ENCODE results near the gene ANGPT4.

Gene ANGPT4

GRCh38 chr20:856361-856775, 59.8 kb downstream of the ANGPT4 start:
- no peaks in the 10 kb centered on the region for H3K27me3 ChIP-seq (ENCODE audit: insufficient read depth, low read length)
- no peak overlapping the region for H3K4me3 ChIP-seq (ENCODE audit: low read depth, low read length, poor library complexity, severe bottlenecking)
- H3K27ac ChIP-seq (ENCODE audit: low read depth, low read length, poor library complexity, severe bottlenecking), result no peak overlapping the region
- TF ChIP-seq EZH2 (IDR thresholded peaks at IDR 0.05; ENCODE audit: borderline replicate concordance, low read length) (no peak), CTCF (IDR thresholded peaks at IDR 0.05; ENCODE audit: low read length) (no peak)
- no peak overlapping the region for H3K4me2 ChIP-seq (ENCODE audit: low read length)
- H3F3A ChIP-seq (ENCODE audit: insufficient read depth, low read length), result no peaks in the 10 kb centered on the region
- no peaks in the 10 kb centered on the region for H4K20me1 ChIP-seq (ENCODE audit: insufficient read depth, low read length)
- H3K9me2 ChIP-seq (ENCODE audit: low read depth, low read length), result no peaks in the 10 kb centered on the region
- H3K4me1 ChIP-seq (ENCODE audit: insufficient read depth, low read length, severe bottlenecking), result no peaks in the 10 kb centered on the region
- no peak overlapping the region for H3K9ac ChIP-seq (ENCODE audit: low read length)
- no peak overlapping the region for H2AFZ ChIP-seq (ENCODE audit: low read length)
- no peaks in the 10 kb centered on the region for H3K36me3 ChIP-seq (ENCODE audit: insufficient read depth, low read length)
- H3K9me3 ChIP-seq (ENCODE audit: low read length), result no peaks in the 10 kb centered on the region
- no peaks in the 10 kb centered on the region for H3K79me2 ChIP-seq (ENCODE audit: insufficient read depth, low read length)

GRCh38 chr20:855466-856360, 60.4 kb downstream of the ANGPT4 start:
- H3K27ac ChIP-seq (ENCODE audit: low read depth, low read length, poor library complexity, severe bottlenecking), result no peak overlapping the region
- no peak overlapping the region for H2AFZ ChIP-seq (ENCODE audit: low read length)
- no peaks in the 10 kb centered on the region for H3K36me3 ChIP-seq (ENCODE audit: insufficient read depth, low read length)
- no peak overlapping the region for H3K4me2 ChIP-seq (ENCODE audit: low read length)
- no peaks in the 10 kb centered on the region for H4K20me1 ChIP-seq (ENCODE audit: insufficient read depth, low read length)
- no peaks in the 10 kb centered on the region for H3K9me2 ChIP-seq (ENCODE audit: low read depth, low read length)
- no peak for TF ChIP-seq CTCF (IDR thresholded peaks at IDR 0.05; ENCODE audit: low read length)
- TF ChIP-seq EZH2 (IDR thresholded peaks at IDR 0.05; ENCODE audit: borderline replicate concordance, low read length), result no peak
- H3K9ac ChIP-seq (ENCODE audit: low read length), result no peak overlapping the region
- no peaks in the 10 kb centered on the region for H3F3A ChIP-seq (ENCODE audit: insufficient read depth, low read length)
- no peak overlapping the region for H3K4me3 ChIP-seq (ENCODE audit: low read depth, low read length, poor library complexity, severe bottlenecking)
- no peaks in the 10 kb centered on the region for H3K4me1 ChIP-seq (ENCODE audit: insufficient read depth, low read length, severe bottlenecking)
- no peaks in the 10 kb centered on the region for H3K9me3 ChIP-seq (ENCODE audit: low read length)
- H3K27me3 ChIP-seq (ENCODE audit: insufficient read depth, low read length), result no peaks in the 10 kb centered on the region
- no peaks in the 10 kb centered on the region for H3K79me2 ChIP-seq (ENCODE audit: insufficient read depth, low read length)

GRCh38 chr20:854601-855000, 61.5 kb downstream of the ANGPT4 start:
- H3K27ac ChIP-seq (ENCODE audit: low read depth, low read length, poor library complexity, severe bottlenecking), result no peak overlapping the region
- no peaks in the 10 kb centered on the region for H3K9me3 ChIP-seq (ENCODE audit: low read length)
- H3K4me1 ChIP-seq (ENCODE audit: insufficient read depth, low read length, severe bottlenecking), result no peaks in the 10 kb centered on the region
- H4K20me1 ChIP-seq (ENCODE audit: insufficient read depth, low read length), result no peaks in the 10 kb centered on the region
- H3K4me2 ChIP-seq (ENCODE audit: low read length), result no peak overlapping the region
- no peak for TF ChIP-seq CTCF (IDR thresholded peaks at IDR 0.05; ENCODE audit: low read length)
- no peak for TF ChIP-seq EZH2 (IDR thresholded peaks at IDR 0.05; ENCODE audit: borderline replicate concordance, low read length)
- no peaks in the 10 kb centered on the region for H3K9me2 ChIP-seq (ENCODE audit: low read depth, low read length)
- H3K27me3 ChIP-seq (ENCODE audit: insufficient read depth, low read length), result no peaks in the 10 kb centered on the region
- no peak overlapping the region for H2AFZ ChIP-seq (ENCODE audit: low read length)
- no peak overlapping the region for H3K9ac ChIP-seq (ENCODE audit: low read length)
- no peaks in the 10 kb centered on the region for H3K36me3 ChIP-seq (ENCODE audit: insufficient read depth, low read length)
- no peaks in the 10 kb centered on the region for H3K79me2 ChIP-seq (ENCODE audit: insufficient read depth, low read length)
- H3K4me3 ChIP-seq (ENCODE audit: low read depth, low read length, poor library complexity, severe bottlenecking), result no peak overlapping the region
- H3F3A ChIP-seq (ENCODE audit: insufficient read depth, low read length), result no peaks in the 10 kb centered on the region

All from OCI-LY1 (cell line).